ENCODE data around the gene KAT7.

Gene KAT7

DNA sequence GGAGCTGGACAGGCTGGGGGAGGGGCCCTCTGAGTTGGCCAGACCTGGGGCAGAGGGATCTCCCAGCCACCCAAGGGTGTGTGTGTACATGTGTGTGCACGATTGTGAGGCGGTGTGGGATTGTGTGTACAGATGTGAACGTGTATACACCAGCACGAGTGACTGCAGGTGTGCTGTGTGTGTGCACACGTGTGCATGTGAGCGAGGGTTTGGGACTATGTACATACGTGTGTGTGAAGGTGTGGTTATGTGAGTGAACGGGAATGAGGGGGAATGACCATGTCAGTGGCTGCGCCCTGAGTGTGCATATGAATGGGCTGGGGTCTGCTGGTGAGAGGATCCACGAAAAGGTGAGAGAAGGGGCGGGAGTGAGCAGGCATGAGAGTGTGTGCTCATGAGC, 81.8 kb downstream of the KAT7 start:
- TF ChIP-seq, protein P1, sequence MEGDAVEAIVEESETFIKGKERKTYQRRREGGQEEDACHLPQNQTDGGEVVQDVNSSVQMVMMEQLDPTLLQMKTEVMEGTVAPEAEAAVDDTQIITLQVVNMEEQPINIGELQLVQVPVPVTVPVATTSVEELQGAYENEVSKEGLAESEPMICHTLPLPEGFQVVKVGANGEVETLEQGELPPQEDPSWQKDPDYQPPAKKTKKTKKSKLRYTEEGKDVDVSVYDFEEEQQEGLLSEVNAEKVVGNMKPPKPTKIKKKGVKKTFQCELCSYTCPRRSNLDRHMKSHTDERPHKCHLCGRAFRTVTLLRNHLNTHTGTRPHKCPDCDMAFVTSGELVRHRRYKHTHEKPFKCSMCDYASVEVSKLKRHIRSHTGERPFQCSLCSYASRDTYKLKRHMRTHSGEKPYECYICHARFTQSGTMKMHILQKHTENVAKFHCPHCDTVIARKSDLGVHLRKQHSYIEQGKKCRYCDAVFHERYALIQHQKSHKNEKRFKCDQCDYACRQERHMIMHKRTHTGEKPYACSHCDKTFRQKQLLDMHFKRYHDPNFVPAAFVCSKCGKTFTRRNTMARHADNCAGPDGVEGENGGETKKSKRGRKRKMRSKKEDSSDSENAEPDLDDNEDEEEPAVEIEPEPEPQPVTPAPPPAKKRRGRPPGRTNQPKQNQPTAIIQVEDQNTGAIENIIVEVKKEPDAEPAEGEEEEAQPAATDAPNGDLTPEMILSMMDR (IDR thresholded peaks at IDR 0.05), result no peak

DNA sequence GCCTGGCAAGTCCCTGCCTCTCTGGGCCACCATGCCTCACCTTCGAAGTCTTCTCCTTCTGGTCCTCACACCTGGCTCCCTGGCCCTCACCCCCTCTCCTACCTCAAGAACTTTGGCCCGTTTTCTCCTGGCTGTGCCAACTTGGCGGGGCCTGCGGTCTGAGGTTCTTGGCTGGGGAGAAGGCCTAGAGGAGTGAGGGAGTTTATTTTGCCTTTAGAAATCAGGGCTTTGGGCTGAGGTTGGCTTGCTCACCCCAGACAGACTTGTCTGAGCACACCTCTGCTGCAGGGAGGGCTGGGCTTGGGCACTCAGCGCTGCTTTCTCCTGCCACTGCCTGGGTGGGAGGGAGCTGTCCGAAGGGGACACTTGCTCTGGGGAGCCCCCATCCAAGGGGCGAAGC, 82.7 kb downstream of the KAT7 start:
- TF ChIP-seq, protein P1 (IDR thresholded peaks at IDR 0.05), result no peak

DNA sequence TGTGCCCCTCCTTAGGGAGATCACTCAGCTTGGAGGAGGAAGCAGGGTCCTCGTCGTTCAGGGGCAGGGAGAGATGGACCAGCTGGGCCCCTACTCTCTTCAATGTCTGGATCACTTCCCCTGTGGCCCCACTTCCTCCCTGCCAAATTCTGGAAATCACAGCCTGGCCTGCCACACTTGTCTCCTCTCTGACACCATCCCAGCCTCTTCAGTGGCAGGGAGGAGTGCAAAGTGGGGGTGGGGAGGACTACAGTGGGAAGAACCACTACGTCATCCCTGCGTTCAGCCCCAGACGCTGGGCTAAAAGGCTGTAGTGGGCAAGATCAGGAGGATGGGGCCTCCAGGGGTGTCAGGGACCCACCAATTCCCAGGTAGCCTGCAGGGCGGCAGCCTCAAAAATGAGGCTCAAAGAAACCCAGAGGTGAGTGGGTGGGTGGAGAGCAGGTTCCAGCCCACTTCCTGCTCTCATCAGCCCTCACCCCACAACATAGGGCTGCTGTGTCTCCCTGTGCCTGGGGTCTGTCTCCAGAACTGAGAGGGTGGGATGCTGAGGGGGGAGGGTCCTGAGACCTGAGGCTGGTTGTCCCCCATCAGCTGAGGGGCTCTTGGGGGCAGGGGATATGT, 84.4 kb downstream of the KAT7 start:
- TF ChIP-seq, protein P1 (IDR thresholded peaks at IDR 0.05), result no peak

DNA sequence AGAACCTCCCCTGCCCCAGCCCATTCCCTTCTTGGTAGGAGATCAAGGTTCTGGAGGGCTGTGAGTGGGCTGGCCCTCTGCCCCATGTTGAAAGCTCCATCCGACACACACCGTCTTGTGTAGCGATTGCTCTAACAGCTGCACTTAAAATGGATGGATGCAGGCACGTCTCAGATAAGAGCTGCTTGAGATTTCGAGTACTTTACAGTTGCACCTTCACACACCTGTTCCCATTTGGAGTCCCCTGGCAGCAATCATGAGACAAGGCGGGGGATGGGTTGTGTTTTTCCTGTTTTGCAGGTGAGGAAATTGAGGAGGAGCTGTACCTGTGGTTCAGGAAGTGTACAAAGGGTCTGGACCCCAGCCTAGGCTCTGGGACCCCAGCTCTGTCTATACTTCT, 85.0 kb downstream of the KAT7 start:
- TF ChIP-seq, protein P1 (IDR thresholded peaks at IDR 0.05), result no peak

DNA sequence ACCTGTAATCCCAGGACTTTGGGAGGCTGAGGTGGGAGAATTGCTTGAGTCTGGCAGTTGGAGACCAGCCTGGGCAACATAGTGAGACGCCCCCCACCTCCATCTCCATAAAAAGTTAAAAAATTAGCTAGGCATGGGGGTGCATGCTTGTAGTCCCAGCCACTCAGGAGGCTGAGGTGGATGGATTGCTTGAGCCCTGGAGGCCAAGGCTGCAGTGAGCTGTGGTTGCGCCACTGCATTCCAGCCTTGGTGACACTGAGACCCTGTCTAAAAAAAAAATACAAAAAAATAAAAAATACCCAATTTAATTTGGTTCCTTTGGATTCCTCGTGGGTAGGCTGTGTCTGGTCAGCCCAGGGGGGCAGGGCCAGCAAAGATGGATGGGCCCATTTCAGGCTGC, 85.4 kb downstream of the KAT7 start:
- TF ChIP-seq, protein P1 (IDR thresholded peaks at IDR 0.05), result no peak

DNA sequence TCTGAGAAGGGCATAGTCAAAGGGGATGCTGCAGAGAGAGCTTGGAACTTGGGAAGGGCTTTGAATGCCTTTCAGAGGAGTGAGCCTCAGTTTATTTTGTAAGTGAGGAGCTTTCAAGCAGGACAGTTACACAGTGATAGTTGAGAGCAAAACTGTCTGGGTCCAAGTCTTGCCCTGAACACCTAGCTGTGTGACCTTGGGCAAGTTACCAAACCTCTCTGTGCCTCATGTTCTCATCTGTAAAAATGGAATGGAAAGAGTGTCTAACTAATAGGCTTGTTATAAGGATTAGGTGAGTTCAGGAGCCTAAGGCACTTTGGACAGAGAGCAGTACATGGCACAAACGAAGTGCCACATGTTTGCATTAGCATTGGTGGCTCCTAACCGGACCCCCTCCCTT, 86.4 kb downstream of the KAT7 start:
- TF ChIP-seq, protein P1 (IDR thresholded peaks at IDR 0.05), result no peak

DNA sequence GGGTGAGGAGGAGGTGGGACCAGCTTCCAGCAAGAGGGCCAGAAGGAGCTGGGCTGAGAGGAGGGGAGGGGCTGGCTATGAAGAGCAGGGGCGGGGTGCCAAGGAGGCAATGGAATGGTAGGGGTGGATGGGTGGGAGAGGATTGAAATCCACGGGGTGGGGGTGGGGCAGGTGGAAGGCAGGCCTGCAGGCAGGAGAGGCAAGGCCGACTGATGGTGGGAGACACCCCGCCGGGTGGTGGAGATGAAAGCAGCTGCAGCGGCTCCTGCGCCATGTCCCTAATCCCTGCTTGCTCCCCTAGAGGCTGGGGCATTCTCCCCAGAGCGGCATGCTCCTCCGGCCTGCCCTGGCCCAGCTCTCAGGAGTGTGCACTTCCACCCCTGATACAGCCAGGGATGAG, 87.2 kb downstream of the KAT7 start:
- TF ChIP-seq, protein P1 (IDR thresholded peaks at IDR 0.05), result no peak

All from LNCAP (cell line).